ENCODE data around the gene DNAJC22. TPM values are rescaled to one million over a fixed set of nuclear protein-coding genes. Genes with fewer than 3 reads are reported as not detected.
A peak's percentile ranks its signal among the peaks of the same experiment; 100 is the strongest.

DNAJC22 gene
- total and polyA plus RNA-seq, 9 of the 15 experiments (the other 6 are each of a cell fraction or from before 2014, with no cell fraction given) = 0.10 to 1.2 (median 0.47) TPM

DNA sequence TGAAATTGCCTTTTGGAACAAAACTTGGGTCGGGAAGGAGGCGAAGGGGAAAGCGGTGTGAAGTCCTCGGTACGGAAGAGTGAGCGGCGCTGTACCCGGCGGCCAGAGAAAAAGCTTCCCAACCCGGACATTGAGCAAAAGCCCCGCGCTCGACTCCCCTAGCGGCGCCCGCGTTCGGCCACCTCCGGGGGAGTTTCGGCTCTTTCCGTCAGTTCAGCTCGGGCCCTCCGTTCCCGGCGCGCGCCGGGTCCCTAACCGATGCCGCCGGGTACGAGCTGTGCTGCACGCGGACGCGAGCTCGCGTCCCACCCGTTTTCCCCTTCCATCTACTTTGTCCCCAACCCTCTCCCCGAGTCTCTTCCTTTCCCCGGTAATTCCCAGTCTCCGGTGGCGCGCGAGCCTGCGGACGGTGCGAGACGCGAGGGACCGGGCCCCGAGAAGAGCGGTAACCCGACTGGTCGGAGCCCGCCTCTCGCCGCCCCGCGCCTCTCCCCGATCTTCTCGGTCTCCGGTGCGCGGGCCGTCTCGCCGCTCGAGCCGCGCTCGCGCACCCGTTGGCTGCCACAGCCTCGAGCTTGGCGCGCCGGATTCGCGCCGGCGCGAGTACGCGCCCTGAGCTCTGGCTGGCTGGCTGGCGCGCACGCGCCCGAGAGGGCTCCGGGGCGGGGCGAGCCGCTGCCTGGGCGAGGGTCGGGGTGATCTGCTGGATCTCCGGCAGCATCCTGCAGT is 20.1 kb downstream of the DNAJC22 start (continued):
- TF ChIP-seq PTBP1 (IDR thresholded peaks at IDR 0.05; ENCODE audit: low read depth, low read length) = no peak
- TF ChIP-seq SRSF3 (IDR thresholded peaks at IDR 0.05; ENCODE audit: insufficient read depth, low read length) = no peak
- TF ChIP-seq C11orf30 (IDR thresholded peaks at IDR 0.05; ENCODE audit: low read depth) = no peak
- peak; percentile 97 for TF ChIP-seq POLR2A (conservative IDR thresholded peaks at IDR 0.05)
- TF ChIP-seq HLTF (IDR thresholded peaks at IDR 0.05) = no peak; the same call in 1 of the 2 replicates
- peak; percentile 97 for TF ChIP-seq NR1H2 (CRISPR knock-in tag; IDR thresholded peaks at IDR 0.05)
- TF ChIP-seq HDAC6 (IDR thresholded peaks at IDR 0.05; ENCODE audit: low read depth, low read length) = no peak
- TF ChIP-seq ILK (tag; IDR thresholded peaks at IDR 0.05; ENCODE audit: borderline replicate concordance, low read depth) = no peak
- TF ChIP-seq ZNF77 (CRISPR knock-in tag; IDR thresholded peaks at IDR 0.05) = no peak
- peak; percentile 39 for TF ChIP-seq CREM (IDR thresholded peaks at IDR 0.05; ENCODE audit: low read depth)
- TF ChIP-seq CHD1 (IDR thresholded peaks at IDR 0.05; ENCODE audit: low read length) = no peak
- peak; percentile 88; the same call in 1 of the 2 replicates for TF ChIP-seq CBX1 (IDR thresholded peaks at IDR 0.05; ENCODE audit: low read depth)
- TF ChIP-seq, protein P1, sequence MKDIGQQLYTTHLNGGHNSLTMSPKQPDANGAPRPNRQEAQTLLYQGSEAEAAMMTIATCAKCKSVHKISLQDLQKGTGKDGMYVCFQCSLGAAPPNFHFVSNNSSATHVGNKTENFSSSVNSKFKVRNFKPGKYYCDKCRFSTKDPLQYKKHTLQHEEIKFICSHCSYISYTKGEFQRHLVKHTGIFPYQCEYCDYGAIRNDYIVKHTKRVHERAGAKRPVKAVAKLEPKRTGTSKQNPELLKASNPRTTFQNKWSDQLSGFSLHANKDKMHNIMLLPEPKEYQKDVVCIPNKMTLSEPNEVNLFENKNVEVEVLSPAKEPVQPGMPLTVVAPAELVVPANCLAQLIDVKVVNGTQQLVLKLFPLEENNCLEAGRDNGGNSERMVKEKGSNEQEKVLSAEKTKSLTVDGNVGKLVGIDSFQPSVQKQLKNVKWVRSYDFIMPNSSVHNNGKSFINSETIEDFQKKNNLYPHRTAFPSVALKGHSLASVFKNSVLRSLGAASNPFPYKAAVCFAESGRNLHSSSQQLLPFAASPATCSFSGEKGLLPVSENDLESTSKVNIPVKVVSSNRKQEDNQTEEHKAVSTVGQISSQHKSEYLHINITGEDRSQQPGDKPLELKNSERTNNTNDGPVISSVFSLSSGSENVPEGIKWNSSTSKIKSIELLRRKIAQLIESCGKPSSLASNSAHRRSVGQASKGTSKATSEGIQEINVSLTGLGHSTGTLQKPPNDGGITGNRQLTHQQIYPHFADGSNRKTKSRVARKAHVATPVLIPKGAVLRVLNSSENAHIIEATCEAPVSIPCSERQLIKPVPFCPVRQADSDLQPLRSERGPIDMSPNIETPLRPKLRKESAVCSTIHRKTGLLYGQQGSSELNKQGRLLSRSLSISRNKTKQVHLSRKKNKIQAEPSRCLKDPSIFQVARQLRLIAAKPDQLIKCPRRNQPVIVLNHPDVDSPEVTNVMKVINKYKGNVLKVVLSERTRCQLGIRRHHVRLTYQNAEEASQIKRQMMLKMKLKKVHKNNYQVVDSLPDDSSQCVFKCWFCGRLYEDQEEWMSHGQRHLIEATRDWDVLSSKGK (CRISPR knock-in tag; IDR thresholded peaks at IDR 0.05) = no peak
- TF ChIP-seq ZNF133 (CRISPR knock-in tag; IDR thresholded peaks at IDR 0.05) = no peak
- peak; percentile 82; the same call in 1 of the 2 replicates for TF ChIP-seq ZNF175 (CRISPR knock-in tag; IDR thresholded peaks at IDR 0.05; ENCODE audit: low read depth)
- peak; percentile 86 for TF ChIP-seq L3MBTL2 (IDR thresholded peaks at IDR 0.05)
- no peak for TF ChIP-seq PHB2 (IDR thresholded peaks at IDR 0.05; ENCODE audit: low read depth)
- TF ChIP-seq ZNF3 (CRISPR knock-in tag; IDR thresholded peaks at IDR 0.05) = no peak
- TF ChIP-seq CHD4 (IDR thresholded peaks at IDR 0.05; ENCODE audit: insufficient read depth, insufficient replicate concordance, low read depth, low read length, poor library complexity, severe bottlenecking) = no peak
- TF ChIP-seq, protein P2, sequence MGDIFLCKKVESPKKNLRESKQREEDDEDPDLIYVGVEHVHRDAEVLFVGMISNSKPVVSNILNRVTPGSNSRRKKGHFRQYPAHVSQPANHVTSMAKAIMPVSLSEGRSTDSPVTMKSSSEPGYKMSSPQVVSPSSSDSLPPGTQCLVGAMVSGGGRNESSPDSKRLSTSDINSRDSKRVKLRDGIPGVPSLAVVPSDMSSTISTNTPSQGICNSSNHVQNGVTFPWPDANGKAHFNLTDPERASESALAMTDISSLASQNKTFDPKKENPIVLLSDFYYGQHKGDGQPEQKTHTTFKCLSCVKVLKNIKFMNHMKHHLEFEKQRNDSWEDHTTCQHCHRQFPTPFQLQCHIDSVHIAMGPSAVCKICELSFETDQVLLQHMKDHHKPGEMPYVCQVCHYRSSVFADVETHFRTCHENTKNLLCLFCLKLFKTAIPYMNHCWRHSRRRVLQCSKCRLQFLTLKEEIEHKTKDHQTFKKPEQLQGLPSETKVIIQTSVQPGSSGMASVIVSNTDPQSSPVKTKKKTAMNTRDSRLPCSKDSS (IDR thresholded peaks at IDR 0.05; ENCODE audit: low read depth, partially characterized antibody) = no peak
- no peak for TF ChIP-seq TGIF2 (CRISPR knock-in tag; IDR thresholded peaks at IDR 0.05)
- no peak for TF ChIP-seq BRF1 (IDR thresholded peaks at IDR 0.05; ENCODE audit: borderline replicate concordance, extremely low read depth, insufficient read length)
- TF ChIP-seq, protein P3, sequence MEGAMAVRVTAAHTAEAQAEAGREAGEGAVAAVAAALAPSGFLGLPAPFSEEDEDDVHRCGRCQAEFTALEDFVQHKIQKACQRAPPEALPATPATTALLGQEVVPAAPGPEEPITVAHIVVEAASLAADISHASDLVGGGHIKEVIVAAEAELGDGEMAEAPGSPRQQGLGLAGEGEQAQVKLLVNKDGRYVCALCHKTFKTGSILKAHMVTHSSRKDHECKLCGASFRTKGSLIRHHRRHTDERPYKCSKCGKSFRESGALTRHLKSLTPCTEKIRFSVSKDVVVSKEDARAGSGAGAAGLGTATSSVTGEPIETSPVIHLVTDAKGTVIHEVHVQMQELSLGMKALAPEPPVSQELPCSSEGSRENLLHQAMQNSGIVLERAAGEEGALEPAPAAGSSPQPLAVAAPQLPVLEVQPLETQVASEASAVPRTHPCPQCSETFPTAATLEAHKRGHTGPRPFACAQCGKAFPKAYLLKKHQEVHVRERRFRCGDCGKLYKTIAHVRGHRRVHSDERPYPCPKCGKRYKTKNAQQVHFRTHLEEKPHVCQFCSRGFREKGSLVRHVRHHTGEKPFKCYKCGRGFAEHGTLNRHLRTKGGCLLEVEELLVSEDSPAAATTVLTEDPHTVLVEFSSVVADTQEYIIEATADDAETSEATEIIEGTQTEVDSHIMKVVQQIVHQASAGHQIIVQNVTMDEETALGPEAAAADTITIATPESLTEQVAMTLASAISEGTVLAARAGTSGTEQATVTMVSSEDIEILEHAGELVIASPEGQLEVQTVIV (CRISPR knock-in tag; IDR thresholded peaks at IDR 0.05; ENCODE audit: borderline replicate concordance) = no peak
